ENCODE data around the gene PTPRD. TPM values are rescaled to one million over a fixed set of nuclear protein-coding genes. Genes with fewer than 3 reads are reported as not detected.

PTPRD gene
- total and polyA plus RNA-seq, 2 experiments from 2014 or later: 11.5 to 58.0 TPM

- H3K4me1 Mint-ChIP-seq: no peaks in the 10 kb centered on the region
- Histone ChIP-seq H3K27me3 (ENCODE audit: insufficient read depth) (no peaks in the 10 kb centered on the region), H3K79me2 (replicated peaks; ENCODE audit: insufficient read depth) (no peaks in the 10 kb centered on the region), H3F3A (replicated peaks; ENCODE audit: low read depth) (no peaks in the 10 kb centered on the region), H3K4me1 (ENCODE audit: insufficient read depth) (no peaks in the 10 kb centered on the region), H3K4me2 (no peak overlapping the region), H3K9me2 (ENCODE audit: insufficient read depth) (no peaks in the 10 kb centered on the region), H4K20me1 (replicated peaks; ENCODE audit: insufficient read depth) (no peaks in the 10 kb centered on the region; the same call in 1 of the 2 replicates), H3K4me3 (no peak overlapping the region), H2AFZ (no peak overlapping the region), H3K36me3 (ENCODE audit: insufficient read depth) (no peaks in the 10 kb centered on the region), H3K27ac (ENCODE audit: low read depth) (no peak overlapping the region)
- H3K36me3 Mint-ChIP-seq (ENCODE audit: low read depth): no peaks in the 10 kb centered on the region
- no peak overlapping the region for H3K27ac Mint-ChIP-seq
- H3K9me3 Mint-ChIP-seq: no peaks in the 10 kb centered on the region
- DNase-seq (ENCODE audit: low spot score): no peak
- no peak for TF ChIP-seq EZH2phosphoT487 (IDR thresholded peaks at IDR 0.05; ENCODE audit: unreplicated experiment)
- TF ChIP-seq ETS1 (IDR thresholded peaks at IDR 0.05): no peak
- TF ChIP-seq JUNB (IDR thresholded peaks at IDR 0.05; ENCODE audit: unreplicated experiment): no peak
- TF ChIP-seq STAT1 (IDR thresholded peaks at IDR 0.05; ENCODE audit: unreplicated experiment): no peak
- TF ChIP-seq NANOG (IDR thresholded peaks at IDR 0.05; ENCODE audit: borderline replicate concordance): no peak
- TF ChIP-seq REST (IDR thresholded peaks at IDR 0.05; ENCODE audit: unreplicated experiment): no peak
- TF ChIP-seq POLR2AphosphoS5 (IDR thresholded peaks at IDR 0.05; ENCODE audit: low read depth): no peak
- TF ChIP-seq CTCF (conservative IDR thresholded peaks at IDR 0.05; ENCODE audit: low read depth in 2 of 2): no peak
- TF ChIP-seq CREB1 (CRISPR knock-in tag; IDR thresholded peaks at IDR 0.05; ENCODE audit: low read depth): no peak
- no peak for TF ChIP-seq EZH2 (IDR thresholded peaks at IDR 0.05; ENCODE audit: low read depth, unreplicated experiment)
- TF ChIP-seq ZNF114 (CRISPR knock-in tag; IDR thresholded peaks at IDR 0.05): no peak
- TF ChIP-seq ZNF462 (CRISPR knock-in tag; IDR thresholded peaks at IDR 0.05): no peak
- no peak for TF ChIP-seq ZNF331 (CRISPR knock-in tag; IDR thresholded peaks at IDR 0.05; ENCODE audit: low read depth)
- ATAC-seq: no peak
- H3K4me3 Mint-ChIP-seq: no peak overlapping the region
- no peaks in the 10 kb centered on the region for H3K27me3 Mint-ChIP-seq (ENCODE audit: insufficient read depth, low read depth, poor library complexity)
Measured at GRCh38 chr9:8356406-8356805, 2256.4 kb downstream of the PTPRD start.
